Spinal cord (tissue), 10 donors: ENCODE results near the gene IQSEC1. TPM values are rescaled to one million over a fixed set of nuclear protein-coding genes. Genes with fewer than 3 reads are reported as not detected.

Experiments used
- DNase-seq, 6 donors: peaks; one replicate each; pipeline versions ENCODE4 v3.0.0 to v3.0.0-alpha.2; 2013 to 2015; ENCODE audit warnings: low spot score in 6 of 6, low read depth in 4 of 6
- H3K27ac ChIP-seq: one replicate; pipeline ENCODE4 v1.5.1; 2013; ENCODE audit warnings: low read depth, low read length, control low read depth
- H3K27me3 ChIP-seq: one replicate; pipeline ENCODE4 v1.6.1; 2013; ENCODE audit warnings: low read length; ENCODE audit not compliant: control insufficient read depth, insufficient read depth
- H3K36me3 ChIP-seq: one replicate; pipeline ENCODE4 v1.6.1; 2013; ENCODE audit warnings: low read length; ENCODE audit not compliant: control insufficient read depth, insufficient read depth
- H3K4me1 ChIP-seq: one replicate; pipeline ENCODE4 v1.6.1; 2013; ENCODE audit warnings: low read length; ENCODE audit not compliant: control insufficient read depth, insufficient read depth
- H3K4me3 ChIP-seq: one replicate; pipeline ENCODE4 v1.5.1; 2013; ENCODE audit warnings: low read depth, low read length, control low read depth
- H3K9me3 ChIP-seq: one replicate; pipeline ENCODE4 v1.6.1; 2013; ENCODE audit warnings: low read length; ENCODE audit not compliant: control insufficient read depth, insufficient read depth
- WGBS: methylation state at CpG from one replicate; pipeline ENCODE4 v1.1.5; 2013; ENCODE audit warnings: missing lambda C conversion rate; ENCODE audit not compliant: insufficient coverage; 5-methylcytosine and 5-hydroxymethylcytosine counted together
- long read RNA-seq, 4 donors: transcript quantifications; one replicate each; lab custom pipeline, GENCODE V29; 2026
- polyA plus RNA-seq, 2 donors: library from polyadenylated mRNA; unstranded; fragments of 120-200 nt; gene quantifications; one replicate each; pipeline ENCODE4 v1.2.1, GENCODE V29; 2013; ENCODE audit not compliant: insufficient read length in 2 of 2
- total RNA-seq, 2 donors: library from RNA; depleted of rRNA in 1 of 2; stranded (reverse); fragments of 120-200 nt in 1 of 2; fragments of >200 nt in 1 of 2; gene quantifications; one replicate each; pipeline versions ENCODE4 v1.2.3 to v1.2.4, GENCODE V29; 2013 to 2014
- donor health status: healthy.

IQSEC1 gene
- total RNA-seq: 10 to 100 TPM; 40.2 to 45.7 TPM
- polyA plus RNA-seq: 10 to 100 TPM; 81.5 to 87.1 TPM
- long read RNA-seq, donor 1, partial matches to known transcripts: 0 of 2 reads
- long read RNA-seq, donor 1, other reads (novel, unspliced or antisense): 0 of 2 reads
- long read RNA-seq, donor 2, partial matches to known transcripts: 20 of 20 reads
- long read RNA-seq, donor 2, other reads (novel, unspliced or antisense): 0 of 20 reads
- long read RNA-seq, donor 3, partial matches to known transcripts: 0 of 1 reads
- long read RNA-seq, donor 3, other reads (novel, unspliced or antisense): 0 of 1 reads
- long read RNA-seq, donor 4: 0 reads

GRCh38 chr3:13073326-13074005, at the start of gene IQSEC1:
Gene IQSEC1 (minus strand): TSS chr3:13073429. CDS start chr3:13073014, 415 bp downstream.
- peak within 1 kb of the TSS; percentile 25 for H3K27ac ChIP-seq
- peaks cover 10% of the 10 kb centered on the region for H3K27me3 ChIP-seq
- H3K4me1 ChIP-seq: peaks cover 75% of the 10 kb centered on the region
- 3% methylated on average over 62 of the region's 63 CpGs for WGBS
- DNase-seq: peak in 5 of 6 donors; percentile 67 to 95 (median 81)
- peaks cover 2% of the 10 kb centered on the region for H3K9me3 ChIP-seq
- H3K4me3 ChIP-seq: peak within 1 kb of the TSS; percentile 35
- peaks cover 2% of the 10 kb centered on the region for H3K36me3 ChIP-seq

DNA sequence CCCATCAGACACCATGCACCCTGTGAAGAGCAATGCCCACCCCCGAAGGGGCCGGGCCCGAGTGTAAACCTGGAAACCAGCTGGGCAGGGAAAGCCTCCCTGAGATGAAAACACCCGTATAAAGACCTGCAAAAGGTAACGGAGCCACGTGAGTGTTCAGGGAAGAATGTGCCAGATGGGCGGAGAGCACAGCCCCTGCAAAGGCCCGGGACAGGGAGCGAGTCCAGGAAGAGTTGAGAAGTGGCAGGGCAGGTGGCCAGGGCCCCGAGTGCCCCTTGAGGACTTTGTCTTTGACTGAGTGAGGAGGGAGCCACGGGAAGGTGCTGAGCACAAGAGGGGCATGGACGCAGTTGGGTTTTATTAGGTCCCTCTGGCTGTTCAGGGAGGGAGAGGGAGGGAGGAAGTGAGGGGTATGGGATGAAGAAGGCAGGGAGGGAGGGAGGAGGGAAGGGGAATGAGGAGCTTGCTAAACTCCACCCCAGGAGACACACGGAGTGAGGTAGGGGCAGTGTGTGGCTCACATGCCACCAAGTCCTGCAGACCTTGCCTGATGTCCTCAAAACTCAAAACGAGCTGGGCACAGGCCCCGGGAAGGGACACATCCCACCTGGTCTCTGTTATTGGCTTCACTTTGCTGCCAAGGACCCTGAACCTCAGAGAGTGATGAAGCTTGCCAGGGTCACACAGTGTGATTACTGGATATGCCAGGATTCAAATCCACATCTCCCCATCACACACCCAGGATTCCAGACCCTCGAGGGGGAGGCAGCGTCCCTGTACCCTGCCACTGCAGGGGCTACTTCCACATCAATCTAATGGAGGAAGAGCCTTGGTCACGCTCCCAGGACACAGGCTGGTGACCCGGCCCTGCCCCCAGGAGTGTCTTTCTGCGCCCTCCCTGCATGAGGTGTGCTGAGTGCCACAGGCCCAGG, 49.1 kb upstream of the IQSEC1 start:
- DNase-seq: no peak
- Histone ChIP-seq H3K4me3 (no peak overlapping the region), H3K4me1 (peaks cover 39% of the 10 kb centered on the region), H3K27ac (no peak overlapping the region), H3K9me3 (no peaks in the 10 kb centered on the region), H3K36me3 (no peaks in the 10 kb centered on the region), H3K27me3 (no peaks in the 10 kb centered on the region)
- 58% methylated on average over 19 of the region's 20 CpGs for WGBS

- Histone ChIP-seq H3K27me3 (no peaks in the 10 kb centered on the region), H3K27ac (no peak overlapping the region), H3K36me3 (no peaks in the 10 kb centered on the region), H3K4me1 (peaks cover 39% of the 10 kb centered on the region), H3K4me3 (no peak overlapping the region), H3K9me3 (no peaks in the 10 kb centered on the region)
- 88% methylated on average over 14 of the region's 14 CpGs for WGBS
- no peak for DNase-seq
Observed at GRCh38 chr3:13121553-13122001, 48.3 kb upstream of the IQSEC1 start.

DNA sequence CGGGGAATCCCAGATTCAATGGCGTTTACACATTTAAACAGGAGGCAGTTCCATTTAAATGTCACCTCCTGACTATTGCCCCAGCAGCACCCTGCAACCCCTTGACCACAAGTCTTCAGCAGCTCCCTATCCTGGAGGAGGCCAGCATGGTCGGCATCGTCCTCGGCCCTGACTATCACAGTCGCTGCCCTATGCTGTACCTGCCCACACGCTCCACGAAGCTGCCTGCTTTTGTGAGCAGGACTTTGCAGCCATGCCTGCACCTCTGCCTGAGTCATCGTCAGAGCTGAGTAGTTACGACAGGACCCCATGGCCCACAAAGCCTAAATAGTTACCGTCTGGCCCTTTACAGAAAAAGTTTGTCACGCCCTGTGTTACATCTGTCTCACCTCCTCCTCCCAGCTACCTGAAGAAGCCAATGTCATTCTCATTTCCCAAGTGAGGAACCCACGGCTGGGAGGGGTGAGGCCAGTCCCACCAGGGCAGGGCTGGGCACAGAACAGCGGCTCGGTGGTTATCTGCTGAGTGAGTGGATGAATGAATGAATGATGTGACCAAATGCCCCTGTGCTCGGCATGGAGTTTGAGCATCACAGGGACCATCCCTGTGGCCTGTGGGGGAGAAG, 47.8 kb upstream of the IQSEC1 start:
- peaks cover 39% of the 10 kb centered on the region for H3K4me1 ChIP-seq
- DNase-seq: no peak
- H3K9me3 ChIP-seq: no peaks in the 10 kb centered on the region
- no peak overlapping the region for H3K27ac ChIP-seq
- H3K4me3 ChIP-seq: no peak overlapping the region
- WGBS: 86% methylated on average over 15 of the region's 16 CpGs
- H3K36me3 ChIP-seq: no peaks in the 10 kb centered on the region
- no peaks in the 10 kb centered on the region for H3K27me3 ChIP-seq

DNA sequence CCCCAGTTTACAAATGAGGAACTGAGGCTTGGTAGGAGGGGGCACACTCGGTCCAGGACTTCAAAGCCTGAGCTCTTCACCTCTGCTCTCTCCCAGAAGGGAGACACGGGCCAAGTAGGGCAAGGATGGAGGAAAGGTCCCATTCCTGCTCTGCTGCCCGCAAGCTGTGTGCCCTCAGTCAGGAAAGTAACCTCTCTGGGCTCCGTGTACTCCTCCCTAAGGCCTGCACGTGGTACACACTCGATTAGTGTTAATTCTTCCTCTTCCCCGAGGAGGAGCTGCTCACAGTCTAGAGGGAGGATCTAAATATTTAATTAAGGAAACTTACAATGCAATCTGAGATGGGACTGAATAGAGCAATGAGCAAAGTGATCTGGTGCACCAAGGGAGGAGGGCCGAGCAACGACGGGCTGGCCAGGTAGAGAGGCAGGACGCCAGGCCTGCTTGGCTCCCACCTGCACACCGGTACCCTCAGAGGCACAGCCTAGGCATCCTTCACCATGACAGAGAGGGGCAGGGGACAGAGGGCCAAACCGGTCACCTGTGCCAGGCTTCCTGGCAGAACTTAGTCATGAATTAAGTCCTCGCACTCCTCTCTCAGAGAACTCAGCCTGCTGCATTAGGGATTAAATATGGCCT, 47.2 kb upstream of the IQSEC1 start:
- H3K9me3 ChIP-seq: no peaks in the 10 kb centered on the region
- no peak overlapping the region for H3K27ac ChIP-seq
- 84% methylated on average over 9 of the region's 14 CpGs for WGBS
- H3K36me3 ChIP-seq: no peaks in the 10 kb centered on the region
- DNase-seq: no peak
- no peaks in the 10 kb centered on the region for H3K27me3 ChIP-seq
- H3K4me1 ChIP-seq: peaks cover 39% of the 10 kb centered on the region
- H3K4me3 ChIP-seq: no peak overlapping the region

DNA sequence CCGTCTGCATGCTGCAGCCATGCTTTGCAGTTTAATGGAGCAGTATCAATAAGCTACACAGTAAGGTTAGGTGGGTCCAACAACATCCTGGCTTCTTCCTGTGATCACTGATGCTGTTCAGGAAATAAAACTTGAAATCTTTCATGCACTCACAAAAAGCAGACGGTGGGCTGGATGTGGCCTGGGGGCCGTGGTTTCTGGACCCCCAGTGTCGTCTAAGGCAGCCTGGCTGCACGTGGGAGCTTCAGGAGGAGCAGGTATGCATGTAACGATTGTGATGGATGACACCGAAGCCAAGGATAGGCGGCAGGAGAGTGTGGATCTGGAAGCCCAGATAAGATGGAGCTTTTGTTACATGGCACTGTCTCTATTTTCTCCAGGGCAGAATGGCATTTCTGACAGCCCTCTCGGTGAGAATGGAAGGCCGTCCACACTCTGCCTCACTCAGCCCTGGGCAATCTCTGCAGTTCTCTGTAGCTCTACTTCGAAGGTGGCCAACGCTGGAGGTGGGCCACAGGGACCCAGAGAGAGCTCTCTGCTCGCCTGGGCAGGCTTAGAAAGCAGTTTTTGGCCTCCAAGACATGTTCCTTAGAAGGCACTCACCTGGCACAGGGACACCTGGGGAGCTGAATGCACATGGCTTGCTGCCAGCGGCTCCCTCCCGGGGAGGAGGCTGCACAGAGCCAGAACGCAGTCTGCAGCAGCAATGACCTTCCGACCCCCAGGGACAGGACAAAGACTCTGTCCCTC, 46.4 kb upstream of the IQSEC1 start:
- Histone ChIP-seq H3K36me3 (no peaks in the 10 kb centered on the region), H3K27ac (no peak overlapping the region), H3K27me3 (no peaks in the 10 kb centered on the region), H3K4me3 (no peak overlapping the region), H3K4me1 (peaks cover 35% of the 10 kb centered on the region), H3K9me3 (no peaks in the 10 kb centered on the region)
- WGBS: 63% methylated on average over 14 of the region's 17 CpGs
- no peak for DNase-seq

DNA sequence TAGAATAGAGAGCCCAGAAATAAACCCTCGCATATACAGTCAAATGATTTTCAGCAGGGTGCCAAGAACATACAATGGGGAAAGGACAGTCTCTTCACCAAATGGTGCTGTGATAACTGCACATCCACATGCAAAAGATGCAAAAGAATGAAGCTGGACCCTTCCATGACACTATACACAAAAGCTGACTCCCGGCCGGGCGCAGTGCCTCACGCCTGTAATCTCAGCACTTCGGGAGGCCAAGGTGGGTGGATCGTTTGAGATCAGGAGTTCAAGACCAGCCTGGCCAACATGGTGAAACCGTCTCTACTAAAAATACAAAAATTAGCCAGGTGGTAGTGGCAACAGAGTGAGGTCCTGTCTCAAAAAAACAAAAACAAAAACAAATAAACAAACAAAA, 43.2 kb upstream of the IQSEC1 start:
- no peak overlapping the region for H3K27ac ChIP-seq
- H3K27me3 ChIP-seq: no peaks in the 10 kb centered on the region
- H3K36me3 ChIP-seq: no peaks in the 10 kb centered on the region
- peaks cover 25% of the 10 kb centered on the region for H3K4me1 ChIP-seq
- H3K4me3 ChIP-seq: no peak overlapping the region
- H3K9me3 ChIP-seq: no peaks in the 10 kb centered on the region
- no peak for DNase-seq
- 59% methylated on average over 7 of the region's 8 CpGs for WGBS

DNA sequence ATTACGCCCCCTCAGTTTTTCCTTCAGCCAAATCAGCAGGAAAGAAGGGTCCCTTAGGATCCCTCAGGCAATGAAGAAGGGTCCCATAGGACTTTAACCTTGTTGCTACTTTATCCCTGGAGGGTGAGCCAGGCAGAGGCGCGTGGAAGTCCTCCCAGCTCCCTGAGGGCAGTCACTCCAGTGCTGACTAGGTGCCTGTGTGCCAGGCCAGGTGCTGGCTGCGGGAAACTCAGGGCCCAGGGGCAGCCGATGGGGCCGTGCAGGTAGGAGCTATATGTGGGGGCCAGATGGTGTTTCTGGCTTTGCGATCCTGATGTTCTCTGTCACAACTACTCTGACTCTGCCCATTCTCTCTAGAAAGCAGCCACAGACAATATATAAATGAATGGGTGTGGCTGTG, 42.8 kb upstream of the IQSEC1 start:
- 90% methylated on average over 3 of the region's 7 CpGs for WGBS
- Histone ChIP-seq H3K27ac (no peak overlapping the region), H3K9me3 (no peaks in the 10 kb centered on the region), H3K27me3 (no peaks in the 10 kb centered on the region), H3K36me3 (no peaks in the 10 kb centered on the region), H3K4me1 (peaks cover 27% of the 10 kb centered on the region), H3K4me3 (no peak overlapping the region)
- no peak for DNase-seq
